ENCODE data around the gene RNASEH2C.

- TF ChIP-seq, protein P1, sequence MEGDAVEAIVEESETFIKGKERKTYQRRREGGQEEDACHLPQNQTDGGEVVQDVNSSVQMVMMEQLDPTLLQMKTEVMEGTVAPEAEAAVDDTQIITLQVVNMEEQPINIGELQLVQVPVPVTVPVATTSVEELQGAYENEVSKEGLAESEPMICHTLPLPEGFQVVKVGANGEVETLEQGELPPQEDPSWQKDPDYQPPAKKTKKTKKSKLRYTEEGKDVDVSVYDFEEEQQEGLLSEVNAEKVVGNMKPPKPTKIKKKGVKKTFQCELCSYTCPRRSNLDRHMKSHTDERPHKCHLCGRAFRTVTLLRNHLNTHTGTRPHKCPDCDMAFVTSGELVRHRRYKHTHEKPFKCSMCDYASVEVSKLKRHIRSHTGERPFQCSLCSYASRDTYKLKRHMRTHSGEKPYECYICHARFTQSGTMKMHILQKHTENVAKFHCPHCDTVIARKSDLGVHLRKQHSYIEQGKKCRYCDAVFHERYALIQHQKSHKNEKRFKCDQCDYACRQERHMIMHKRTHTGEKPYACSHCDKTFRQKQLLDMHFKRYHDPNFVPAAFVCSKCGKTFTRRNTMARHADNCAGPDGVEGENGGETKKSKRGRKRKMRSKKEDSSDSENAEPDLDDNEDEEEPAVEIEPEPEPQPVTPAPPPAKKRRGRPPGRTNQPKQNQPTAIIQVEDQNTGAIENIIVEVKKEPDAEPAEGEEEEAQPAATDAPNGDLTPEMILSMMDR (IDR thresholded peaks at IDR 0.05): no peak
- no peak for TF ChIP-seq POLR2A (IDR thresholded peaks at IDR 0.05)
These were observed 40.3 kb downstream of the RNASEH2C start for GRCh38 chr11:65680192-65680743.
